ENCODE data around the gene RAB18. TPM values are rescaled to one million over a fixed set of nuclear protein-coding genes. Genes with fewer than 3 reads are reported as not detected.

RAB18 gene
- total RNA-seq, 1 experiment from 2014 or later, result 89.4 TPM

- no peak overlapping the region for H4K5ac ChIP-seq (ENCODE audit: insufficient read length, low read depth, low read length)
- H2BK15ac ChIP-seq (ENCODE audit: low read depth, low read length), result no peak overlapping the region
- Mint-ChIP-seq H3K36me3 (ENCODE audit: insufficient read depth in 1 of 3, low read depth in 3 of 3) (peaks cover 0 to 18% (median 14%) of the 10 kb centered on the region in 3 experiments; a peak in 5 of 7 replicates), H3K9me3 (no peaks in the 10 kb centered on the region), H3K27ac (no peak overlapping the region), H3K4me1 (peaks cover 6 to 9% of the 10 kb centered on the region in 2 experiments), H3K4me3 (no peak overlapping the region), H3K27me3 (ENCODE audit: low read depth) (no peaks in the 10 kb centered on the region)
- H2BK12ac ChIP-seq (ENCODE audit: insufficient read length, low read depth, low read length), result no peak overlapping the region
- no peak overlapping the region for H3T11ph ChIP-seq (ENCODE audit: low read length)
- no peak overlapping the region for H3K4ac ChIP-seq (ENCODE audit: low read depth, low read length)
- no peak overlapping the region for H4K8ac ChIP-seq (replicated peaks; ENCODE audit: insufficient read length, low read depth, low read length)
- H3K56ac ChIP-seq (ENCODE audit: insufficient read length, low read depth, low read length), result no peak overlapping the region
- no peaks in the 10 kb centered on the region for H3K79me2 ChIP-seq (ENCODE audit: insufficient read depth, low read length)
- no peak overlapping the region for H2BK120ac ChIP-seq (ENCODE audit: low read depth, low read length, poor library complexity, severe bottlenecking)
- no peak overlapping the region for H3K23ac ChIP-seq (ENCODE audit: insufficient read length, low read depth, low read length)
- H2AK5ac ChIP-seq (ENCODE audit: insufficient read length, low read length), result no peak overlapping the region
- no peak overlapping the region for H4K91ac ChIP-seq (ENCODE audit: insufficient read length, low read depth, low read length)
- WGBS (ENCODE audit: extremely low coverage, insufficient read length, low lambda C conversion rate), result no CpG with 5 or more reads among the region's 4 CpGs
- H4K20me1 ChIP-seq (ENCODE audit: control insufficient read depth, insufficient read depth, insufficient read length), result no peaks in the 10 kb centered on the region
- H3K9ac ChIP-seq (ENCODE audit: extremely low read depth, insufficient read length, low read length), result no peak overlapping the region
- no peaks in the 10 kb centered on the region for H3K79me1 ChIP-seq (ENCODE audit: insufficient read depth, low read depth, low read length, poor library complexity, severe bottlenecking)
- H2BK5ac ChIP-seq (ENCODE audit: insufficient read length, low read length), result no peak overlapping the region
- no peak for DNase-seq
- TF ChIP-seq, protein P1, sequence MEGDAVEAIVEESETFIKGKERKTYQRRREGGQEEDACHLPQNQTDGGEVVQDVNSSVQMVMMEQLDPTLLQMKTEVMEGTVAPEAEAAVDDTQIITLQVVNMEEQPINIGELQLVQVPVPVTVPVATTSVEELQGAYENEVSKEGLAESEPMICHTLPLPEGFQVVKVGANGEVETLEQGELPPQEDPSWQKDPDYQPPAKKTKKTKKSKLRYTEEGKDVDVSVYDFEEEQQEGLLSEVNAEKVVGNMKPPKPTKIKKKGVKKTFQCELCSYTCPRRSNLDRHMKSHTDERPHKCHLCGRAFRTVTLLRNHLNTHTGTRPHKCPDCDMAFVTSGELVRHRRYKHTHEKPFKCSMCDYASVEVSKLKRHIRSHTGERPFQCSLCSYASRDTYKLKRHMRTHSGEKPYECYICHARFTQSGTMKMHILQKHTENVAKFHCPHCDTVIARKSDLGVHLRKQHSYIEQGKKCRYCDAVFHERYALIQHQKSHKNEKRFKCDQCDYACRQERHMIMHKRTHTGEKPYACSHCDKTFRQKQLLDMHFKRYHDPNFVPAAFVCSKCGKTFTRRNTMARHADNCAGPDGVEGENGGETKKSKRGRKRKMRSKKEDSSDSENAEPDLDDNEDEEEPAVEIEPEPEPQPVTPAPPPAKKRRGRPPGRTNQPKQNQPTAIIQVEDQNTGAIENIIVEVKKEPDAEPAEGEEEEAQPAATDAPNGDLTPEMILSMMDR (conservative IDR thresholded peaks at IDR 0.05), result no peak
- no peak overlapping the region for H3K18ac ChIP-seq (ENCODE audit: insufficient read length, low read depth, low read length)
- H2AFZ ChIP-seq (ENCODE audit: low read length), result no peak overlapping the region
- peaks cover 2% of the 10 kb centered on the region; the same call in 1 of the 2 replicates for H3K4me1 ChIP-seq (ENCODE audit: insufficient read depth, low read length)
- H3K27ac ChIP-seq (ENCODE audit: insufficient read length, low read depth, low read length), result no peak overlapping the region
- no peaks in the 10 kb centered on the region for H3K9me3 ChIP-seq (ENCODE audit: control insufficient read depth, low read depth, low read length)
- H3K23me2 ChIP-seq (ENCODE audit: insufficient read length, low read depth, low read length, poor library complexity, severe bottlenecking), result no peaks in the 10 kb centered on the region
- H3K27me3 ChIP-seq (ENCODE audit: insufficient read depth, low read length), result no peaks in the 10 kb centered on the region
- H3K4me2 ChIP-seq (ENCODE audit: insufficient read depth, insufficient read length, low read length), result peak overlapping the region; percentile 4
- no peak overlapping the region for H2BK20ac ChIP-seq (ENCODE audit: low read depth, low read length, poor library complexity, severe bottlenecking)
- H3K14ac ChIP-seq (ENCODE audit: insufficient read depth, low read length), result no peak overlapping the region
Observed at GRCh38 chr10:27535317-27535716, 31.2 kb downstream of the RAB18 start.
